ENCODE measurements around the gene AFF3.
"Not testable (repeated sequence)": the region's sequence is repeated elsewhere in the genome, so short reads cannot be mapped to it uniquely, and the experiment has no call there.

AFF3 gene

GRCh38 chr2:99762714-99763113 is 379.7 kb downstream of the AFF3 start:
- no peak for DNase-seq (ENCODE audit: low read depth in 3 of 3)

DNA sequence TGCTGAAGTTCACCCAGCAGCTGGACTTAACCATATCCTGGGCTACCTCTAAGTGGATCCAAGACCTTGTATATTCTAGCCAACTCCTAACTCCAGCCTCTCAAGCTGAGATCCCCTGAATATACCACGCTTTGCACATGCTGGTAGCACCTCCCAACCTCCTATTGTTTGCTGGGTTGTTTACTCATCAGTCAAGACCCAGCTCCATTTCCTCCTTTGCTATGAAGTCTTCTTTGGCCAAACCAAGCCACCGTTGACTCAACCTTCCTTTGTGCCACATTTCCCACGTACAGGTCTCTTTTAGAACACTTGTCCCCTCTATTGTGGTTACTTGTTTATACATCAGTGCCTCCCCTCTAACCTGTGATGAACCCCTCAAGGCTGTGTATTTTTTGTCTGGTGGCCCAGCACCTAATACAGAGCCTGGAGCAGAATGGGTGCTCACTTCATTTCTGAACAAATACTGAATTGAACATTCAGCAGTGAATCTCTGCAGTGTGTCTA is 384.7 kb downstream of the AFF3 start:
- DNase-seq (ENCODE audit: low read depth in 3 of 3), result no peak

DNA sequence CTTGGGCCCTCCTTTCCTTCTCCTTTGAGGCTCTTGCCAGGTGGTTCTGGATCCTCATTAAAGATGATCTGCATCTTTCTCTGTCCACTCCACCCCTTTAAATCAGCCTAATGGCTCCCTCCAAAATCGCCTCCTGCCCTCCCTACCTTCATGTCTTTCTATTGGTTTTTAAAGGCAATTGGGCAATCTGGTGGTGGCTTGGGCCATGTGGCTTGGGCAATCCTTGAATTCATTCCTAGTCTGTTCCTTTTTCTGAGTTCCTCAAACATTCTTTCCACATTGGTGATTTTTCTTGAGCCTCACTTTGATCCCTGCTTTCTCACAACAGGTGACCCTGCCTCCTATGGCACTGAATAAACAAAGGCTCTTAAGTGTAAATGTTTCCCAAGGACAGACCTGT is 386.3 kb downstream of the AFF3 start:
- DNase-seq (ENCODE audit: low read depth in 3 of 3), result no peak

DNA sequence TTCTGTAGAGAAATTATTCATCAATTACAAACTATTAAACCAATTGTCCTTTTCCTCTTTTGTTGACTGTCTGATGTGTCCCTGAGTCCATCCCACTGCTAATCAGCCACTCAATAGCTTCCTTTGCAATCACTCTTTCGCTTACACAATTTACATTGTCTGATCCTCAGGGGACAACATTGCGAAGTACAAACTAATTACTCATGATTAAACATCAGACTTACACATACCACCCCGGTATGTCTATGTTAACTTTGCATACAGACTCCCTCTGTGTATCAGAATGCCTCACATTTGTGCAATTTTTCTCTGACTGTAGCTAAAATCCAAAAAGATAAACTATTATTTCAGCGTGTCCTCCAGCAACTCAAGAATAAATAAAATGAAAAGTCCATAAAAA is 388.2 kb downstream of the AFF3 start:
- DNase-seq (ENCODE audit: low read depth in 3 of 3), result no peak

- no peak for DNase-seq (ENCODE audit: low read depth in 3 of 3)
These were observed 388.9 kb downstream of the AFF3 start for GRCh38 chr2:99753505-99753904.

DNA sequence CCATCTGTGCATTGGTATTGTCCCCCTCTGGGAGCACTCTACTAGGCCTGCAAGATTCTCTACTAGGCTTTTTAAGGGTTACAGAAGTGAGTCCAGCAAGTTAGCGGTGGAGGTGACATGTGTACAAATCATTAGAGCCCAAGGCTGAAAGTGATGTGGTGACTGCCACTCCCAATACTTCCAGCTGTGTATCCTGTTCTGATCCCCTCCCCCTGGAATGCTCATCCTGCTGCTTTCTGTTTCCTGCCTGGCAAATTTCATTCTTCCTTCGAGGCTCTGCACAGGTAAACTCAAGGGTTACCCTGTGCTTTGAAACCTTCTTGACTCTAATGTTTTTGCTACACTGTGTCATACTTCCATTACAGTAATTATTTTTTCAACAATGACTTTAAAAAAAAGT is 394.0 kb downstream of the AFF3 start:
- no peak for DNase-seq (ENCODE audit: low read depth in 3 of 3)

GRCh38 chr2:99747842-99748241 is 394.5 kb downstream of the AFF3 start:
- no peak for DNase-seq (ENCODE audit: low read depth in 3 of 3)

DNA sequence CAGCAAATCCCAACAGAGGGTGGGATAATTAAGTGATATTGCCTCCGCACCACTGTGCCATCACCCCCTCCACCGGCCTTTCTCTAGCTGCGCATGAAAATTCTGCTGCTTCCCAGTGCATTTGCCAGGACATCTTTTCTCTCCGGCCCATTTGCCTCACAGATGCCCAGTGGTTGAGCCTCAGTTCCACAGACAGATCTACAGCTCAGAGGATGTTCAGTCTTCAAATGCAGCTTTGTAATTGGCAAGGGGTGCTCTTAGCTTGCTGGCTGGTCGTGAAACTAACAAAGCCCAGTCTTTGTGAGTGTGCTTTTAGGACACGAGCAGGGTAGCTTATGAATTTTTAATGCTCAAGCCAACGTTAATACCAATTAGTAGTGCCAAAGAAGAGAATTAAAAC is 399.2 kb downstream of the AFF3 start:
- DNase-seq (ENCODE audit: low read depth in 3 of 3), result no peak

DNA sequence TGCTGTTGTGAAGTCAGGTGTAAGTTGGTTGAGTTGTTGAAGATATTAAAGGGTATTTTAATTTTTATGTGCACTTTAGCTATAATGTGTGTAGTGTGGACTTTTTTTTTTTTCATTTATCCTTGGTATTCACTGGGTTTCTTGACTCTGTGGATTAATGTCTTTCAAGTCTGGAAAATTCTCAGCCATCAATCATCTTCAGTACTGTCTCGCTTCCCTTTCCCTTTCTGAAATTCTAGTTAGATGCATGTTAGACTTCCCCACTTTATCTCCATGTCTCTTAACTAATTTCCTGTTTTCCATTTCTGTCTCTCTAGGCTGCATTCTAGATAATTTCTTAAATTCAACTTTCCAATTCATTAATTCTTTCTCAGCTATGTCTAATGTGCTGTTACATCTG is 404.9 kb downstream of the AFF3 start:
- DNase-seq (ENCODE audit: low read depth in 3 of 3), result no peak

DNA sequence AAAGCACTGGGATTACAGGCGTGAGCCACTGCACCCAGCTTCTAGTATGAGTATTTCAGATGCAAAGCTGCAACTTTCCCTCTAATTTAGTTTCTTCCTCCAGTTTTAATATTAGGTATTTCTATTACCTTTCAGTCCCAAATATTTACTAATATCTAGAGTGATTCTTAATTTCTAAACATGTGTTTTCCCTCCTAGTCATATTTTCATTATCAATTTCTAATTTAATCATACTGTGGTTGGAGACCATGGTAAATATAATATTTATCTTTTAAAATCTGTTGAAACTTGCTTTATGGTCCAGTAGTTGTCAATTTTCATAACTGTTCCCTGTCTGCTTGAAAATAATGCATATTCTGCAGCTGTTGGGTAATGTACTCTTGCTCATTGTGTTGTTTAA is 406.6 kb downstream of the AFF3 start:
- DNase-seq (ENCODE audit: low read depth in 3 of 3), result no peak

DNA sequence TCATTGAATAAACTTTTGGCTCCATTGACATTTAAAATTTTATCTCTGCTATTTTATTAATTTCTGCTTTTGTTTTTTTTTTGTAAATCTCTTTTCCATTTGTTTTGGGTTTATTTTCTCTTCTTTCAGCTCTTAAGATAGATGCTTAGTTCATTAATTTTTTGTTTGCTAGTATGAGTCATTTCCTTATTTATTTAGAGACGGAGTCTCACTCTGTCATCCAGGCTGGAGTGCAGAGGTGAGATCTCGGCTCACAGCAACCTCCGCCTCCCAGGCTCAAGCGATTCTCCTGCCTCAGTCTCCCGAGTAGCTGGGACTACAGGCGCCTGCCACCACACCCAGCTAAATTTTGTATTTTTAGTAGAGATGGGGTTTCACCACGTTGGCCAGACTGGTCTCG is 407.1 kb downstream of the AFF3 start:
- DNase-seq (ENCODE audit: low read depth in 3 of 3), result not testable (repeated sequence)

DNA sequence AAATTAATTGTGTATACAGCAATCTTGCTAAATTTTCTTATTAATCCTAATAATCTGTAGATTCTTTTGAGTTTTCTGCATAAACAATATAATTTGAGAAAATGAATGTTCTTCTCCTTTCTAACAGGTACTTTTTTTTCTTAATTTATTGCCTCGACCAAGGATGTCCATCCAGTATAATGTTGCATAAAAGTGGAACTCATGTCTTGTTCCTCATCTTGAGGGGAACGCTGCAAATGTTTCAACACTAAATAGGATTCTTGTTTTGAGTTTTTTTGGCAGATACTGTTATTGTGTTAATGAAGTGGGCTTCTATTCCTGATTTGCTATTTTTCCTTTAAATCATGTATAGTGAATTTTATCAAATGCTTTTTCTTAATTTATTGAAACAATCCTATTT is 408.2 kb downstream of the AFF3 start:
- DNase-seq (ENCODE audit: low read depth in 3 of 3), result no peak

- no peak for DNase-seq (ENCODE audit: low read depth in 3 of 3)
These were observed 413.0 kb downstream of the AFF3 start for GRCh38 chr2:99729104-99730025.

DNA sequence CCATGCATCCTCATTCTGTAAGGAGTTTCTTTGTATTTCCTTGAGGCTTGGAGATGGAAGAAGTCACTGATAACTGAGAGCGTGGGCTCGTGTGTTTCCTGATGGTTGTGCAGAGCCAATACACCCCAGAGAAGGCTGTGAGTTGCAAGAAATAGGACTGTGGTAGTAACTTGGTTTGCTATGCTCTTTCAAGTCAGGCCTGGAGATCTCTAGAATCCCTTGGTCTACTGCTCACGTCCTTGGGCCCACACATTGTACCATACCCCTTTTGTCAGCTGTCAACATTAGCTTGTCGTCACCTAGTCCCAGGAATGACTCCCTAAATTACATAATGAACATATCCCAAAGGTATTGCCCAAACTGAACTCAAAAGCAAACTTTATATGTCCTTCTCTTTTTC is 414.2 kb downstream of the AFF3 start:
- DNase-seq (ENCODE audit: low read depth in 3 of 3), result no peak

- no peak for DNase-seq (ENCODE audit: low read depth in 3 of 3)
These were observed 415.2 kb downstream of the AFF3 start for GRCh38 chr2:99727199-99727598.

DNA sequence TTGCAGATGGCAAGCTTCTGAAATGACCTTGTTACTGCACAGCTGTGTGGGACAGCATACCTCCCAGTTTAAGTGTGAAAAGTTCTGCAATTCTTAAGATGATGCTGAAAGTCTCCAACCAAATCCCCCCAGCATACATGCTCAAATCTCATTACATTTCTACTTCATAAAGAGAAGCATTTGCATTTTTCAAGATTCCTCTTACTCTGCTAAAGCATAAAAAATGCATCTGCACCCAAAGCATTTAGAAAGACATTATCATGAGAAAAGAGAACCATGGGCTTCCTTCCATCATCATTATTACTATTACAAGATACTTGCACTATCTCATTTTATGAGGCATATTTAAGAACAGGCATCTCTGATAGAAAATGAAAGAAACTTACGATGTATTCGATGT is 415.7 kb downstream of the AFF3 start:
- no peak for DNase-seq (ENCODE audit: low read depth in 3 of 3)

GRCh38 chr2:99725820-99726219 is 416.6 kb downstream of the AFF3 start:
- DNase-seq (ENCODE audit: low read depth in 3 of 3), result no peak

DNA sequence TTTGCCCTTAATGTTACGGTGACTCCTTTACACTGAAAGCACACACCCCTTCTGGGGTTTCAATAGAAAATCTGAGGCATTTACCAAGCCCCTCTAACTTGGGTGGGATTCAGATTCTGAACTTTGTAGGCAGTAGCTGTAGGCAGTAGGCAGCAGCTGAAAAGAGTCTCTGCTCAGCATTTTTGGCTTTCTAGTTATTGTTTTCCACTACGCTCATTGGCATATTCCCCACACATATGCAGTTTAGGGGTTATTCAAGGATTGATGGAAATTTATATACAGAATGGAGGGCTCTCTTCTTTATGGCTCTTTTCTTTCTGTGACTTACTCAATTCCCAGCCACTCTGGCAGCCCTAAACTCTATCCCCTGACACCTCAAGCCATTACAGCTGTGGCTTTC is 419.9 kb downstream of the AFF3 start:
- no peak for DNase-seq (ENCODE audit: low read depth in 3 of 3)

DNA sequence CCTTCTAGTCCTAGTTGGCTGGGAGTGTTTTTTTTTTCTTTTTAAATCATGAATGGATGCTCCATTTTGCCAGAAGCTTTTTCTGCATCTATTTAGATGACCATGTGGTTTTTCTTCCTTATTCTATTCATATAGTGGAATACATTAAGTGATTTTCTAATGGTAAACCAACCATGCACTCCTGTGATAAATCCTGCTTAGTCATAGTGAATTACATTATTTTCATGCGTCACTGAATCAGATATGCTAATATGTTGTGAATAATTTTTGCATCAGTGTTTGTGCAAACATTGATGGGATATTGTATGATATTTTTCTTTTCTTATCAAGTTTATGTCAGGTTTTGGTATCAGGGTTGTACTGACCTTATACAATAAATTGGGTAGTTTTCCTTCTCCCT is 423.3 kb downstream of the AFF3 start:
- no peak for DNase-seq (ENCODE audit: low read depth in 3 of 3)

DNA sequence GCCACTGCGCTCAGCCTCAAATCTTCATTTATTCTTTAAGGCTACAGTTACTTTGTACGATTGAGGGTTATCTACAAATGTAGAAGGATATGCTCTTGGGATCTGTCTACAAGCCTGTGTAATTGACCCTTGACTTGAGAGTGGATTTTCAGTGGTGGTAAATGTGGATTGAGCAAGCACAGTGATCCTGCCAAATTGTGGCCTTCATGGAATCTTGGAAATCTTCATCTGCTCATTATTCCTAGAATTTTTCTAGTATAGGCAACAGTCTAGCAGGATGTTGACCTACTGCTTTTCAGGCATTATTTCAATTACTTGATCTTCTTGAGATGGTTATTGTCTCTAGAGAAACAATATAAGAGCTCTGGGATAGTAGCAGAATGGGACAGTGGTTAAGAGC is 426.4 kb downstream of the AFF3 start:
- no peak for DNase-seq (ENCODE audit: low read depth in 3 of 3)

DNA sequence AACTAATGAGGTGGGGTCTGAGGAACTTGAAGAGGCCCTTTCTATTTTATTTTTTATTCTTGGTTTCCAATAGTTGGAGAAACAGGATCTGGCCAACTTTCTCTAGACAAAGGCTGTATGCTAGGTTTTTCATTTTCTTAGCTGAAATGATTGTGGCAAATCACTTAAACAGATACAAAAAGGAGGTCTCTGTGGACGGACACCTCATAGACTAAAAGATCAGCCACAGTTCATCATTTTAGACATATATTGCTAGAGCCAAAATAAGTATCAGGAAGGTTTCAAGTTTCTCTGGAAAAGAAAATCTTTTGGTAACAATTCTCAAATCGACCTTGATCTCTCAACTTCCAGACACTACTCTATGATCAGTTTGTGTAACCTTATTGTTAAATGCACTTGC is 428.0 kb downstream of the AFF3 start:
- no peak for DNase-seq (ENCODE audit: low read depth in 3 of 3)

- DNase-seq (ENCODE audit: low read depth in 3 of 3), result no peak
These were observed 431.2 kb downstream of the AFF3 start for GRCh38 chr2:99711144-99711543.

GRCh38 chr2:99710721-99711120 is 431.7 kb downstream of the AFF3 start:
- DNase-seq (ENCODE audit: low read depth in 3 of 3), result no peak

DNA sequence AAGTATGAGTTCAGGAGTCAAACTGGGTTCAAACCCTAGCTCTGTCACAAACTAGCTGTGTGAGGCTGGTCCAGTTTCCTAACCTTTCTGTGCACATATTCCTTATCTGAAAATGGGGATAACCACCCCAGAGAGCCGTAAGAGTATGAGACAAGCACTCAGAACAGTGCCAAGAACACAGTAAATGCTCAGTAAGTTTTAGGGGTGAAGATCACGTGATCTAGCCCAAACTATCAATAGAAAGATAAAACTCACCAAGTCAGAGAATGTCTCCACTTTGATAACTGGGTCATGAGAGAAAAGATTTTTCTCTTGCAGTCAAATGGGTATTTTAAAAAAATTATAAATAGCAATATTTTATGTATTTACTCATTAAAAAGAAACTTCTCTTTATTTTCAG is 433.2 kb downstream of the AFF3 start:
- no peak for DNase-seq (ENCODE audit: low read depth in 3 of 3)

All from stimulated activated CD4-positive, alpha-beta T cell treated with anti-CD3 and anti-CD28 coated beads, TNF-alpha, amount 100 ng/mL, for 24 hours (primary cell).